ENCODE results near the gene MTR.

GRCh38 chr1:236751385-236751784, 43.7 kb upstream of the MTR start:
- no peak for TF ChIP-seq CTCF (IDR thresholded peaks at IDR 0.05)
- TF ChIP-seq POLR2AphosphoS5 (IDR thresholded peaks at IDR 0.05): no peak
- no peak for TF ChIP-seq POLR2A (IDR thresholded peaks at IDR 0.05)

Measured in prostate gland (tissue), 2 donors.